Sigmoid colon (tissue), 4 donors: ENCODE measurements around the gene MEPE.

Experiments used
- POLR2A ChIP-seq, 2 donors: fragments of 450-650 bp; IDR thresholded peaks; one replicate each; pipeline ENCODE4 v1.6.1; 2016; ENCODE audit warnings: antibody characterized with exemption in 2 of 2, mild to moderate bottlenecking in 2 of 2, moderate library complexity in 2 of 2
- POLR2AphosphoS5 ChIP-seq, 4 donors: sonication (generic); formaldehyde crosslinking; IDR thresholded peaks; one replicate each; pipeline ENCODE4 v1.6.1; 2017; ENCODE audit warnings: antibody characterized with exemption in 4 of 4
- TF ChIP-seq, protein P1 (sequence below), 4 experiments: fragments of 450-650 bp in 3 of 4; fragments of 200-600 bp in 1 of 4; IDR thresholded peaks; one replicate each; pipeline ENCODE4 v1.5.1; 2016 to 2019; ENCODE audit warnings: antibody characterized with exemption in 4 of 4, mild to moderate bottlenecking in 3 of 4, moderate library complexity in 2 of 4

DNA sequence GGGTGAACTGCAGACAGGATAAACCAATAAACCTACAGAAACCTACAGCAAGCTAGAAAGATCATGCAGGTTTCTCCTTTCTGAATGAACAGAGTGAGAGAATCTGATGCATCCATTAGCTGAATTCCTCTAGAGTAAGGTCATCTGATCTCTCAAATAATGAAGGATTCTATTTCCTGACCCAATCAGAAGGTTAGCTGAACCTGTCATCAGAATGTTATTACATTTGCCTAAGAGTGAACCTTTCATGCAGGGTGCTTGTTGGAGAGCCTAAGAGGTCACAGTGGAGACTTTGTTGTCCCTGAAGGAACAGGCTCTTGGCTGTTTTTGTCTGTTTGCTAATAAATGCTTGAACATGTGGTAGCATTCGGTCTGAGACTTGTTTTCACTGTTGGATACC is 24.0 kb downstream of the MEPE start:
- TF ChIP-seq, protein P1, sequence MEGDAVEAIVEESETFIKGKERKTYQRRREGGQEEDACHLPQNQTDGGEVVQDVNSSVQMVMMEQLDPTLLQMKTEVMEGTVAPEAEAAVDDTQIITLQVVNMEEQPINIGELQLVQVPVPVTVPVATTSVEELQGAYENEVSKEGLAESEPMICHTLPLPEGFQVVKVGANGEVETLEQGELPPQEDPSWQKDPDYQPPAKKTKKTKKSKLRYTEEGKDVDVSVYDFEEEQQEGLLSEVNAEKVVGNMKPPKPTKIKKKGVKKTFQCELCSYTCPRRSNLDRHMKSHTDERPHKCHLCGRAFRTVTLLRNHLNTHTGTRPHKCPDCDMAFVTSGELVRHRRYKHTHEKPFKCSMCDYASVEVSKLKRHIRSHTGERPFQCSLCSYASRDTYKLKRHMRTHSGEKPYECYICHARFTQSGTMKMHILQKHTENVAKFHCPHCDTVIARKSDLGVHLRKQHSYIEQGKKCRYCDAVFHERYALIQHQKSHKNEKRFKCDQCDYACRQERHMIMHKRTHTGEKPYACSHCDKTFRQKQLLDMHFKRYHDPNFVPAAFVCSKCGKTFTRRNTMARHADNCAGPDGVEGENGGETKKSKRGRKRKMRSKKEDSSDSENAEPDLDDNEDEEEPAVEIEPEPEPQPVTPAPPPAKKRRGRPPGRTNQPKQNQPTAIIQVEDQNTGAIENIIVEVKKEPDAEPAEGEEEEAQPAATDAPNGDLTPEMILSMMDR (IDR thresholded peaks at IDR 0.05): no peak
- TF ChIP-seq POLR2AphosphoS5 (IDR thresholded peaks at IDR 0.05) (no peak), POLR2A (IDR thresholded peaks at IDR 0.05) (no peak)
